ENCODE results near the gene TBC1D22A. TPM values are rescaled to one million over a fixed set of nuclear protein-coding genes. Genes with fewer than 3 reads are reported as not detected.

Gene TBC1D22A
- total RNA-seq, 1 donor from 2014 or later = 87.8 TPM

DNA sequence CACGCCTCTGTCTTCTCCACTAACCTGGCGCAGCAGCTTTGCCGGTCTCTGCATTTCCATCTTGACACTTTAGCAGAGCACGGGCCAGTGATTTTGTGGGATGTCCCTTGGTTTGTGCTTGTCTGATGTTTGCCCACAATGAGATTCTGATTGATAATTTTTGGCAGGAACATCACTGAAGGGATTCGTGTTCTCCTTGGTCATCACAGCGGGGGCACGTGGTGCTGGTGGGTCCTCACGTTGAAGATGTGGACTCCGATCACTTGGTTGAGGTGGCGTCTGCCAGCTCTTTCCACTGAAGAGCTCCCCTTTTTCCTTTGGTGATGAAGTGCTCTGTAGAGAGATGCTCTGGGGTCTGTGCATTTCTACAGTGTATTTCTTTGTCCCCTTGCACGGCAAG is 37.2 kb downstream of the TBC1D22A start:
- H3K27me3 ChIP-seq = no peaks in the 10 kb centered on the region
- H3K27ac ChIP-seq = no peak overlapping the region
- no peaks in the 10 kb centered on the region for H3K9me3 ChIP-seq
- H3K4me3 ChIP-seq = no peak overlapping the region
- DNase-seq (ENCODE audit: low spot score in 2 of 2) = no peak
- H3K4me1 ChIP-seq = peaks cover 0 to 3% of the 10 kb centered on the region in 2 donors
- H3K36me3 ChIP-seq = peaks cover 22 to 39% of the 10 kb centered on the region in 2 donors
- TF ChIP-seq, protein P1, sequence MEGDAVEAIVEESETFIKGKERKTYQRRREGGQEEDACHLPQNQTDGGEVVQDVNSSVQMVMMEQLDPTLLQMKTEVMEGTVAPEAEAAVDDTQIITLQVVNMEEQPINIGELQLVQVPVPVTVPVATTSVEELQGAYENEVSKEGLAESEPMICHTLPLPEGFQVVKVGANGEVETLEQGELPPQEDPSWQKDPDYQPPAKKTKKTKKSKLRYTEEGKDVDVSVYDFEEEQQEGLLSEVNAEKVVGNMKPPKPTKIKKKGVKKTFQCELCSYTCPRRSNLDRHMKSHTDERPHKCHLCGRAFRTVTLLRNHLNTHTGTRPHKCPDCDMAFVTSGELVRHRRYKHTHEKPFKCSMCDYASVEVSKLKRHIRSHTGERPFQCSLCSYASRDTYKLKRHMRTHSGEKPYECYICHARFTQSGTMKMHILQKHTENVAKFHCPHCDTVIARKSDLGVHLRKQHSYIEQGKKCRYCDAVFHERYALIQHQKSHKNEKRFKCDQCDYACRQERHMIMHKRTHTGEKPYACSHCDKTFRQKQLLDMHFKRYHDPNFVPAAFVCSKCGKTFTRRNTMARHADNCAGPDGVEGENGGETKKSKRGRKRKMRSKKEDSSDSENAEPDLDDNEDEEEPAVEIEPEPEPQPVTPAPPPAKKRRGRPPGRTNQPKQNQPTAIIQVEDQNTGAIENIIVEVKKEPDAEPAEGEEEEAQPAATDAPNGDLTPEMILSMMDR (IDR thresholded peaks at IDR 0.05) = no peak
- intact Hi-C loops (cut with DNase I) = loop anchor here (5.0 kb wide), 2 partner anchors 62 to 98 kb away; partner anchors contain the start of gene CERK

DNA sequence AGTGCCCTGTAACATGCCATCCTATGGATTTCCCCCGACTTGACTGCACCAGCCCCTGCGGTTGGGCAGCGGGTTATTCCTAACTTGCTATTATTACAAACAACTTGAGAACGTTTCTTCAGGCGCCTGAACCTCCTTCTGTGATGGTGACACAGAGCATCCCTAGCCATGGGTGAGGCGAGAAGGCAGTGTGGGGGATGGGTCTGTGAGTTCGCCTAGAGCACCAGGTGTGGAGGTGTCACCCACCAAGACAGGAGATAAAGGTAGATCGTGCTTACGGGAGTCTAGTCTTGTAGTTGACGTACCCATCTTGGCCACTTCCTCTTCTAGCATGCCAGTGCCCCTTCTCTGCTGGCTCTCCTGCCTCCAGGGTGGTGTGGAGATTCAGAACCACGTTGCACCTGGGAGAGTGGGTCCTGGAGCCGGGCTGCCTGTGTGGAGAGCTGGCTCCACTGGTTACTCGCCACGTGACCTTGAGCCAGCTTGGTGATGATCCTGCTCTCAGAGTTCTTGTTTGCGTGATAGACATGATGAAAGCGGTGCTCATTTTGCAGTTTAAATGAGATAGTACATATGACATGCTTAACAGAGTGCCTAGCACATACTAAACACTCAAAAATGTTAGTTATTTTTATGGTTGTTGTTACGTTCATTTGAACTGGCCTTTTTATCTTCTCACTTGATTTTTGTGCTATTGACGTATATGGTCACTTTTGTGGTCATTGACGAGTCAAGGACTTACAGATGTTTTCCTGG is 37.8 kb downstream of the TBC1D22A start:
- TF ChIP-seq, protein P1 (IDR thresholded peaks at IDR 0.05) = no peak
- Histone ChIP-seq H3K36me3 (peaks cover 21 to 39% of the 10 kb centered on the region in 2 donors), H3K4me1 (peaks cover 0 to 3% of the 10 kb centered on the region in 2 donors), H3K9me3 (no peaks in the 10 kb centered on the region), H3K27ac (no peak overlapping the region), H3K4me3 (no peak overlapping the region), H3K27me3 (no peaks in the 10 kb centered on the region)
- no peak for DNase-seq (ENCODE audit: low spot score in 2 of 2)
- intact Hi-C loops (cut with DNase I) = loop anchor here (5.0 kb wide), 1 partner anchor 63 kb away; the partner anchor contains the start of gene CERK

DNA sequence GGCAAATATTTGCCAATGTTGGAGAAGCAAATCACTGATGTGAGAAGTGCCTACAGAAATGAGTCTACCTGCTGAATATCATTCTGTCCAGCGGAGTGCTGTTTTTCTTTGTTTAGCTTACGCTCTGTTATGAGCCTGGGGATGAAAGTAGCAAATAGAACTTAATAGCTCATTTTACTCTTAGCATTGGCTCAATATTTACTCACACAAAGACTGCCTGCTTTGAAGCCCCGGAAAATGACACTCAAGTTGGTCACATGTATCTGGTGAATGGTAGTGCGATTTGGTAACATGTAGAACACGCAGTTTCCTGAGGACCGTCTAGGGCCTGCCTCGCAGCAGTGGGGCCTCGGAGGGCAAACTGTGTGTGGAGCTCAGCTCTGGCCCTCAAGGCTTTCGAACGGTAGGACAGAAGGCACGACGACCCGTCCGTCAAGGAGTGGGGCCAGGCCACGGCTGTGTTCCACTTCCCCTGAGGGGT is 38.9 kb downstream of the TBC1D22A start:
- H3K4me1 ChIP-seq = peaks cover 0 to 3% of the 10 kb centered on the region in 2 donors
- no peaks in the 10 kb centered on the region for H3K27me3 ChIP-seq
- no peak overlapping the region for H3K4me3 ChIP-seq
- no peaks in the 10 kb centered on the region for H3K9me3 ChIP-seq
- no peak for DNase-seq (ENCODE audit: low spot score in 2 of 2)
- H3K27ac ChIP-seq = no peak overlapping the region
- TF ChIP-seq, protein P1 (IDR thresholded peaks at IDR 0.05) = no peak
- intact Hi-C loops (cut with DNase I) = loop anchor here (5.0 kb wide), 1 partner anchor 64 kb away; the partner anchor contains the start of gene CERK
- peaks cover 17 to 39% of the 10 kb centered on the region in 2 donors for H3K36me3 ChIP-seq

DNA sequence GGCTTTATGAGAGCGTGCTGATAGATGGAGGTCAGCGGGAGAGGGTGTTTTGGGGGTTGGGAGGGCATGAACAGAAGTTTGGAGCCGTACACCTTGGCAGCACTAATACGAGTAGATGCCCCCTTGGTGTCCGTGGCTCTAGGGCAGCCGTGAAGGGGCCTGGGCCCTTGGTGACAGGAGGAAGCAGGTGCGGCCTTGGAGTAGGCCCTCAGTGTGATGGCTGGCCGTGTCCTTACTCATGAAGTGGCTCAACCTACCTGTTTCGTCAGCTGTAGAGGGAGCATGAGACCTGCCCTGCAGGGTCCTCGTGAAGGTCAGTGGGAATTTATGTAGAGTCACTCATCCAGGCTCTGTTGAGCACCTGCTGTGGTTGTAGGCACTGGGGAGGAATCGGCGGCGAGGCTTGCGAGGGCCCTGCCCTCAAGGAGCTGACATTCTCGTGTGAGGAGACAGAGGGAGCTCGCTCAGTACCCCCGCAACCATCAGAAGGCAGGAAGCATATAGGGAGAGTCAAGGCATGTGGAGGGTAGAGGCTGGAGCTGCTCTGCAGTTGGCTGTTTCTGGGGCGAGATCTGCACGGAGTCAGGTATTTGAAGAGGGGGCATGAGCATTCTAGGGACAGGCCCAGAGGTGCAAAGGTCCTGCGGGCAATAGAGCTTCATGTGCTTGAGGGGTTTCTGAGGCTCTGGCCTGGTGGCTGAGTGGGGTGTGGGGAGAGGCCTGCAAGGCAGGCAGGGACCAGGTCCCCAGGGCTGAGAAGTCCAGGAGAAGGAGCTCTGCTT is 39.6 kb downstream of the TBC1D22A start:
- intact Hi-C loops (cut with DNase I) = loop anchor here (5.0 kb wide), 1 partner anchor 65 kb away; the partner anchor contains the start of gene CERK
- Histone ChIP-seq H3K4me3 (no peak overlapping the region), H3K36me3 (peaks cover 17 to 34% of the 10 kb centered on the region in 2 donors), H3K4me1 (peaks cover 0 to 3% of the 10 kb centered on the region in 2 donors), H3K27ac (no peak overlapping the region), H3K9me3 (no peaks in the 10 kb centered on the region), H3K27me3 (no peaks in the 10 kb centered on the region)
- DNase-seq (ENCODE audit: low spot score in 2 of 2) = no peak
- TF ChIP-seq, protein P1 (IDR thresholded peaks at IDR 0.05) = no peak

DNA sequence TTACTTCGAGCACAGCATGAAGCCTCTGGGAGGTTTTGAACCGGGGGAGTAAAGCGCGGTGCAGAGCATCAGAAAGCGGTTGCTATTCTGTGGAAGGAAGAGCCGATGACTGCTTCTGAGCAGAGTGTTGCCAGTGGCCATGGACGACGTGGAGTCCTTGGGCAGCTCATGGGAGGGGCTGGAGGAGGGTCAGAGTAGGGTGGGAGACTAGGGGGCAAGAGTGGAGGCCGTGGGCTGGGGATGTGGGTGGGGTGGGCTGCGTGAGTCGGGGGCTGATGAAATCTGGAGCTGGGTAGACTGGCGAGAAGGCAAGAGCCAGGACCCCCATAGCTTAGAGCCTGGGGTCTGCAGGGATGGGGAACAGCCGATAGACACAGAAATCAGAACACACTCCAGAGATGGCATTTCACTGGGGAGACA is 40.2 kb downstream of the TBC1D22A start:
- Histone ChIP-seq H3K4me1 (peaks cover 0 to 3% of the 10 kb centered on the region in 2 donors), H3K4me3 (no peak overlapping the region), H3K27me3 (no peaks in the 10 kb centered on the region), H3K9me3 (no peaks in the 10 kb centered on the region), H3K27ac (no peak overlapping the region), H3K36me3 (peaks cover 19 to 28% of the 10 kb centered on the region in 2 donors)
- TF ChIP-seq, protein P1 (IDR thresholded peaks at IDR 0.05) = no peak
- no peak for DNase-seq (ENCODE audit: low spot score in 2 of 2)
- intact Hi-C loops (cut with DNase I) = loop anchor here (5.0 kb wide), 1 partner anchor 65 kb away; the partner anchor contains the start of gene CERK

Data from ascending aorta (tissue), 2 donors.